SU-DHL-6 (cell line): Measurements from ENCODE around the gene NKD1.

Source experiments
- CTCF ChIP-seq: fragments of 200-600 bp; sonication (generic); IDR thresholded peaks from one replicate; pipeline ENCODE4 v1.5.1; 2017; ENCODE audit warnings: antibody characterized with exemption, mild to moderate bottlenecking, low read length, moderate library complexity; ENCODE audit not compliant: insufficient read depth, poor library complexity, severe bottlenecking
- EZH2phosphoT487 ChIP-seq: fragments of 200-600 bp; sonication (generic), shearing (Covaris generic); conservative IDR thresholded peaks from 2 replicates; pipeline ENCODE4 v1.6.1; 2018; ENCODE audit warnings: mild to moderate bottlenecking, antibody characterized with exemption, low read length, moderate library complexity, mixed read lengths

- no peak for TF ChIP-seq CTCF
- no peak for TF ChIP-seq EZH2phosphoT487
These were observed 37.2 kb downstream of the NKD1 start for GRCh38 chr16:50585331-50585776.
